Measurements from ENCODE around the gene LCA5.

DNA sequence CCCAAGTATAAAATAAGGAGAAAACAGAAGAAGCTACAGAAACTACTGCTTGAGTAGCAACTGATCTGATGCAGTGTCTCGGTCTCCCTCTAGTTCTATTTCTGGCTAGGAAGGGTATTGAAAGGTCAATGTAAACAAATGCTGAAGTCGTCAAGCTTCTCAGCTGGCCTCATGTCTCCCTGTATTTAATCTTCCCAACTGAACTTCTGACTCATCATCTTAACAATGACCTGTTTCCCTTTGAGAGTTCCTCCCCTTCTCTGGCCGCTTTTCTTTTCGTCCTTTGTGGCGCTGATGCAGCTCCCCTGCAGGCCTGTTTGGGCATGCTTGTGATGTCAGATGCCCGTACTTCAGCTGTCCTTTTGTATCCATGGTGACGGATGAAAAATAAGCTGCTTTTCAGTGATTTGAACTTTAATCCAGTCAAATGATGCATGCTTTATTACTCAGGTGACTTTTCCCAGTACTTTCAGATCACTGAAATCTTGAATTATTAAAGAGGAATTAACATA lies 7.8 kb upstream of the LCA5 start:
- TF ChIP-seq, protein P1, sequence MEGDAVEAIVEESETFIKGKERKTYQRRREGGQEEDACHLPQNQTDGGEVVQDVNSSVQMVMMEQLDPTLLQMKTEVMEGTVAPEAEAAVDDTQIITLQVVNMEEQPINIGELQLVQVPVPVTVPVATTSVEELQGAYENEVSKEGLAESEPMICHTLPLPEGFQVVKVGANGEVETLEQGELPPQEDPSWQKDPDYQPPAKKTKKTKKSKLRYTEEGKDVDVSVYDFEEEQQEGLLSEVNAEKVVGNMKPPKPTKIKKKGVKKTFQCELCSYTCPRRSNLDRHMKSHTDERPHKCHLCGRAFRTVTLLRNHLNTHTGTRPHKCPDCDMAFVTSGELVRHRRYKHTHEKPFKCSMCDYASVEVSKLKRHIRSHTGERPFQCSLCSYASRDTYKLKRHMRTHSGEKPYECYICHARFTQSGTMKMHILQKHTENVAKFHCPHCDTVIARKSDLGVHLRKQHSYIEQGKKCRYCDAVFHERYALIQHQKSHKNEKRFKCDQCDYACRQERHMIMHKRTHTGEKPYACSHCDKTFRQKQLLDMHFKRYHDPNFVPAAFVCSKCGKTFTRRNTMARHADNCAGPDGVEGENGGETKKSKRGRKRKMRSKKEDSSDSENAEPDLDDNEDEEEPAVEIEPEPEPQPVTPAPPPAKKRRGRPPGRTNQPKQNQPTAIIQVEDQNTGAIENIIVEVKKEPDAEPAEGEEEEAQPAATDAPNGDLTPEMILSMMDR (IDR thresholded peaks at IDR 0.05; ENCODE audit: insufficient read depth, low read depth, low read length) = peak; percentile 66
- TF ChIP-seq EZH2 (IDR thresholded peaks at IDR 0.05; ENCODE audit: insufficient read depth, low read length) = no peak

Measured in astrocyte (in vitro differentiated cells and primary cell).